Sigmoid colon (tissue), 7 donors: Measurements from ENCODE around the gene ZNF268. TPM values are rescaled to one million over a fixed set of nuclear protein-coding genes. Genes with fewer than 3 reads are reported as not detected.

Experiments
- DNase-seq: peaks from one replicate; pipeline ENCODE4 v3.0.0-alpha.2; 2019
- H3K27ac ChIP-seq, 4 donors: fragments of 200-600 bp; sonication (generic); one replicate each; pipeline ENCODE4 v1.5.1; 2016 to 2019; ENCODE audit warnings: mild to moderate bottlenecking in 1 of 4
- H3K27me3 ChIP-seq, 3 donors: fragments of 200-600 bp; sonication (generic); one replicate each; pipeline ENCODE4 v1.5.1; 2019; ENCODE audit warnings: mild to moderate bottlenecking in 1 of 3
- H3K36me3 ChIP-seq, 4 donors: fragments of 200-600 bp; sonication (generic); one replicate each; pipeline ENCODE4 v1.5.1; 2016 to 2019
- H3K4me1 ChIP-seq, 4 donors: fragments of 200-600 bp; sonication (generic); one replicate each; pipeline ENCODE4 v1.5.1; 2017 to 2019
- H3K4me3 ChIP-seq, 4 donors: fragments of 200-600 bp; sonication (generic); one replicate each; pipeline ENCODE4 v1.5.1; 2017 to 2019; ENCODE audit warnings: mild to moderate bottlenecking in 2 of 4, moderate library complexity in 1 of 4
- H3K9me3 ChIP-seq, 4 donors: fragments of 200-600 bp in 3 of 4; sonication (generic) in 3 of 4; one replicate each; pipeline versions ENCODE4 v1.5.1 to v1.6.1; 2013 to 2019
- CTCF ChIP-seq, 4 experiments: fragments of 450-650 bp in 3 of 4; fragments of 200-600 bp in 1 of 4; IDR thresholded peaks; one replicate each; pipeline ENCODE4 v1.5.1; 2016 to 2019; ENCODE audit warnings: antibody characterized with exemption in 4 of 4, mild to moderate bottlenecking in 3 of 4, moderate library complexity in 2 of 4
- EP300 ChIP-seq, 4 donors: sonication (generic); formaldehyde crosslinking; IDR thresholded peaks; one replicate each; pipeline ENCODE4 v1.6.1; 2017; ENCODE audit warnings: antibody characterized with exemption in 4 of 4
- POLR2A ChIP-seq, 2 donors: fragments of 450-650 bp; IDR thresholded peaks; one replicate each; pipeline ENCODE4 v1.6.1; 2016; ENCODE audit warnings: antibody characterized with exemption in 2 of 2, mild to moderate bottlenecking in 2 of 2, moderate library complexity in 2 of 2
- POLR2AphosphoS5 ChIP-seq, 4 donors: sonication (generic); formaldehyde crosslinking; IDR thresholded peaks; one replicate each; pipeline ENCODE4 v1.6.1; 2017; ENCODE audit warnings: antibody characterized with exemption in 4 of 4
- WGBS, 2 donors: extraction: QIAGEN DNeasy Blood & Tissue Kit; methylation state at CpG; one replicate each; pipeline ENCODE4 v1.1.7; 2013; 5-methylcytosine and 5-hydroxymethylcytosine counted together
- intact Hi-C: fragments of 100-400 bp; cut with DNase I; formaldehyde crosslinking; loops from one replicate; pipeline ENCODE4 v1.15.1; 2023
- polyA plus RNA-seq, 3 donors: library from polyadenylated mRNA; stranded (reverse); fragments of 200-250 nt; gene quantifications; one replicate each; pipeline ENCODE4 v1.2.3, GENCODE V29; 2013
- total RNA-seq, 4 donors: library from RNA; depleted of rRNA; stranded (reverse); fragments of >200 nt; gene quantifications; one replicate each; pipeline ENCODE4 v1.1.0, GENCODE V29; 2016
- donor health status: healthy with polysubstance abuse.
- donor health status: Bipolar disorder and iron deficiency.
- donor health status: healthy.

Gene ZNF268
- total and polyA plus RNA-seq, 7 donors, result 2.8 to 21.9 (median 12.8) TPM

DNA sequence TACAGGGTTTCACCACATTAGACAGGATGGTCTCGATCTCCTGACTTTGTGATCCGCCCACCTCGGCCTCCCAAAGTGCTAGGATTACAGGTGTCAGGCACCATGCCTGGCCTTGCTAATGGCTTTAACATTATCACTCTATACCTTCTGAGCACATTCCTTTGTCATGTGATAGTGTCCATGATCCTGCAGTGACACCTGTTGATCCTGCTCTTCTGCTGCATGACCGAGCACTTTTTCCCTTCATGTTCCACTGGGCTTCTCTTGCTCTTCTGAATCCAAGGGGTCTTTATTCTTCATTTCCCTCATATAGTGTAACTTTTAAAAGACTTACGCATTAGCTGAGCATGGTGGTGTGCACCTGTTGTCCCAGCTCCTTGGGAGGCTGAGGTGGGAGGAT, 11.6 kb downstream of the ZNF268 start:
- intact Hi-C loops, result no loop called here
- Histone ChIP-seq H3K27me3 (no peaks in the 10 kb centered on the region), H3K9me3 (peaks cover 40 to 83% (median 69%) of the 10 kb centered on the region in 4 donors), H3K4me1 (no peaks in the 10 kb centered on the region), H3K36me3 (peaks cover 69 to 91% (median 86%) of the 10 kb centered on the region in 4 donors), H3K27ac (no peak overlapping the region), H3K4me3 (no peak overlapping the region)
- DNase-seq, result no peak
- TF ChIP-seq POLR2A (IDR thresholded peaks at IDR 0.05) (no peak), POLR2AphosphoS5 (IDR thresholded peaks at IDR 0.05) (no peak), EP300 (IDR thresholded peaks at IDR 0.05) (no peak), CTCF (IDR thresholded peaks at IDR 0.05) (no peak)
- 95 to 98% methylated on average over 5 of the region's 5 CpGs for WGBS, 2 donors

GRCh38 chr12:133201888-133202287, 20.6 kb downstream of the ZNF268 start:
- H3K4me3 ChIP-seq, result no peak overlapping the region
- WGBS, 2 donors, result 52 to 98% methylated on average over 2 of the region's 2 CpGs
- intact Hi-C loops, result no loop called here
- no peak overlapping the region for H3K27ac ChIP-seq
- no peak for TF ChIP-seq POLR2AphosphoS5 (IDR thresholded peaks at IDR 0.05)
- TF ChIP-seq POLR2A (IDR thresholded peaks at IDR 0.05), result no peak
- TF ChIP-seq CTCF (IDR thresholded peaks at IDR 0.05), result no peak
- TF ChIP-seq EP300 (IDR thresholded peaks at IDR 0.05), result no peak
- no peaks in the 10 kb centered on the region for H3K27me3 ChIP-seq
- peaks cover 47 to 74% (median 72%) of the 10 kb centered on the region in 4 donors for H3K9me3 ChIP-seq
- no peak for DNase-seq
- peaks cover 17 to 52% (median 40%) of the 10 kb centered on the region in 4 donors for H3K36me3 ChIP-seq
- H3K4me1 ChIP-seq, result no peaks in the 10 kb centered on the region

- no peak for TF ChIP-seq CTCF (IDR thresholded peaks at IDR 0.05)
- no peak for TF ChIP-seq POLR2AphosphoS5 (IDR thresholded peaks at IDR 0.05)
- TF ChIP-seq EP300 (IDR thresholded peaks at IDR 0.05), result no peak
- no peak for TF ChIP-seq POLR2A (IDR thresholded peaks at IDR 0.05)
- no peak overlapping the region for H3K27ac ChIP-seq
- no peak for DNase-seq
- no peak overlapping the region for H3K4me3 ChIP-seq
- H3K9me3 ChIP-seq, result peaks cover 47 to 80% (median 79%) of the 10 kb centered on the region in 4 donors
- no peaks in the 10 kb centered on the region for H3K27me3 ChIP-seq
- intact Hi-C loops, result no loop called here
- no peaks in the 10 kb centered on the region for H3K4me1 ChIP-seq
- peaks cover 17 to 51% (median 40%) of the 10 kb centered on the region in 4 donors for H3K36me3 ChIP-seq
- 97 to 99% methylated on average over 2 of the region's 2 CpGs for WGBS, 2 donors
These were observed 21.4 kb downstream of the ZNF268 start for GRCh38 chr12:133202493-133203343.

DNA sequence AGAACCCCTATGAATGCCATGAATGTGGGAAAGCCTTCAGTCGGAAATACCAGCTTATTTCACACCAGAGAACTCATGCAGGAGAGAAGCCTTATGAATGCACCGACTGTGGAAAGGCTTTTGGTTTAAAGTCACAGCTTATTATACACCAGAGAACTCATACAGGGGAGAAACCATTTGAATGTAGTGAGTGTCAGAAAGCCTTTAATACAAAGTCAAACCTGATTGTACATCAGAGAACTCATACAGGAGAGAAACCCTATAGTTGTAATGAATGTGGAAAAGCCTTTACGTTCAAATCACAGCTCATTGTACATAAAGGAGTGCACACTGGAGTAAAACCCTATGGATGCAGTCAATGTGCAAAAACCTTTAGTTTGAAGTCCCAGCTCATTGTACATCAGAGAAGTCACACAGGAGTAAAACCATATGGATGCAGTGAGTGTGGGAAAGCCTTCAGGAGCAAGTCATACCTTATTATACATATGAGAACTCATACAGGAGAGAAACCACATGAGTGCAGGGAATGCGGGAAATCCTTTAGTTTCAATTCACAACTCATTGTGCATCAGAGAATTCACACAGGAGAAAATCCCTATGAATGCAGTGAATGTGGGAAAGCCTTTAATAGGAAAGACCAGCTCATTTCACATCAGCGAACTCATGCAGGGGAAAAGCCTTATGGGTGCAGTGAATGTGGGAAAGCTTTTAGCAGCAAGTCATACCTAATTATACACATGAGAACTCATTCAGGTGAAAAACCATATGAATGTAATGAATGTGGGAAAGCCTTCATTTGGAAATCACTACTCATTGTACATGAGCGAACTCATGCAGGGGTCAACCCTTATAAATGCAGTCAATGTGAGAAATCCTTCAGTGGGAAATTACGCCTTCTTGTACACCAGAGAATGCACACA, 22.3 kb downstream of the ZNF268 start:
- intact Hi-C loops, result no loop called here
- Histone ChIP-seq H3K9me3 (peaks cover 55 to 88% (median 87%) of the 10 kb centered on the region in 4 donors), H3K27me3 (no peaks in the 10 kb centered on the region), H3K4me3 (no peak overlapping the region), H3K27ac (no peak overlapping the region), H3K36me3 (peaks cover 17 to 51% (median 40%) of the 10 kb centered on the region in 4 donors), H3K4me1 (no peaks in the 10 kb centered on the region)
- 99% methylated on average over 7 of the region's 7 CpGs for WGBS, 2 donors
- DNase-seq, result no peak
- TF ChIP-seq POLR2AphosphoS5 (IDR thresholded peaks at IDR 0.05), result no peak
- TF ChIP-seq CTCF (IDR thresholded peaks at IDR 0.05), result no peak
